Fibroblast of skin of right quadriceps (primary cell): ENCODE results near the gene PTPRE.

Source experiments
- DNase-seq: peaks from one replicate; pipeline ENCODE4 v3.0.0-alpha.2; 2013

The PTPRE gene

GRCh38 chr10:127906548-127907377 lies at the start of gene PTPRE:
TSS of gene PTPRE (plus strand) at chr10:127907103. CDS start at chr10:128040882, 133,779 bp downstream.
- DNase-seq, result peak; percentile 32

- DNase-seq, result no peak
These were observed 46.3 kb upstream of the PTPRE start for GRCh38 chr10:127860592-127860991.

GRCh38 chr10:127863231-127863825 lies 43.6 kb upstream of the PTPRE start:
- no peak for DNase-seq

DNA sequence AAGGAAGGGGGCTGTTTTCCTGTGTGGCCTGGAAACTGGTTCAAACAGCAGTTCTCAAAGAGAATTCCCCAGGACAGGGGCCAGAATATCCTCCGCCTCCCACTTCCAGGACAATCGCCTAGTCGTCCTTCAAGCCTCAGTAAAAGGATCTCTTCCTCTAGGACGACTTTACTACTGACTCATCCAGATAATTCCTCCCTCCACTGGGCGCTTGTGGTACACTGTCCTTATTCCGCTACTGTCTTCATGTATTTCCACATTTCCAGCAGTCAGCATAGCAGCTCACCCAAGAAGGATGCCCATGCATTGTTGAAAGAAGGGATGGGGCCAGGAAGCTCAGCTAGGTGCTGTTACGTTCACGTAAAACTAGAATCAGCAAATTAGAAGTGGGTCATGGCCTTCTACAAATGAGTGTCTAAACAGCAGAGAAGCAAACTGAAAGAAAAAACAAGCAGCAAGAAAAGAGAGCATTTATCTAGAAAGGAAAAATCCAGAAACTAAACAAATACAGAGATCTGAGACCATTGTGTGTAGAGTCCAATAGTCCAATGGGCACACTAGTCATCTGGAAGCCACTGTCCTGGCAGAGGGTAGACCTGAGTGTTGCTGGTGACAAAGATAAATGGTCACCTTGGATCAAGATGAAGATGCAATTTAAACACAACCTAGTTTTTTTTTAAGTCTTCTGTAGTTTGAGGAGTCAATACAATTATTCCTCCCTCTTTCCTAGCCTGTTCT lies 40.5 kb upstream of the PTPRE start:
- no peak for DNase-seq

DNA sequence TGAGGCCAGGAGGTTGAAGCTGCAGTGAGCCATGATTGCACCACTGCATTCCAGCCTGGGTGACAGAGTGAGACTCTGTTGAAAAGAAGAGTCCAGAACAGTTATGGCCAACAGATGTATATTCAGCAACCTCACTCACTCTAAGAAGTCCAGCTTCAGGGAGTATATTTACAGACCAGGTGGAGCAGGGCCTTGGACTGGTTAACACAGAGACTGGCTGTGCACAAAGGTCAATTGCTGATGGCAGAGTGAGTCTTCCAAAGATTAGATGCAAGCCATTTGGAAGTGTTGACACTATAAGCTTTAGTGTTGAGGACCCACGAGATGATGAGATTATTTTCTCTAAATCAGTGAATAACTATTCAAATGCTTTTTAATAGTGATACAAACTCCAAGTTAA lies 39.1 kb upstream of the PTPRE start:
- no peak for DNase-seq

GRCh38 chr10:127869329-127869728 lies 37.6 kb upstream of the PTPRE start:
- no peak for DNase-seq

- DNase-seq, result no peak
These were observed 35.3 kb upstream of the PTPRE start for GRCh38 chr10:127871631-127872010.

DNA sequence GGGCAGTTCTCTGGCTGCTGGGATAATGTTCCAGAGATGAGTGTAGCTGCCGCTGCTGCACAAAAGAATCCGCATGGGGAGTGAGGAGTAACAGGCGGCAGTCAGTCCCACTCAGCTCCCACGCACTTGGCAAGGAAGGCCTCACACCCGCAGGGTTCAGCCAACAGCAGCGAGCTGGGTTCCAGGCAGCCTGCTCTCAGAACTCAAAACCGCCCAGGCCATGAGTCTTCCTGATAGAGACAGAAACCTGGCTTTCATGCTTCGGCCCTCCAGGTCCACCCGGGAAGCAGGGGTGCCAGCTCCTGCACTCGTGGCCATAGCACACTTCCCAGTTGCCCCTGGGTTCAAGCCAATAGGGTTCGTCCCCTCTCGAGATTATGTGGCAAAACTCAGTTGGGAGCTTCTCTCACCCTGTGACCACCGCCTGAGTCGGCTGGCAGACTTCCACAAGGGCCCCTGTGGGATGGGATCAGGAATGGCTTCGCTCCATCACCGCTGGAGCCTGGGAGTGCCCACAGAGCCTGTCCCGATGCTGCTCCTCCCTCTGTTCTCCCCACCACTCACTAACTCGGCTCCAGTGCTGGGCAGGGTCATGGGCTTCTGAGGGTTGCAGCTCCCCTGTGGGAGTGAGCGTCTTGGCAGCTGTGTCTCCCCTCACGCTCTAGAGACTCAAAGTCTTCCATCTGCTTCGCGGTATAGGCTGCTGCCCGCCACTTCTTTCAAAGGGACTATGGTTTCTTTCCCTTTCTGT lies 34.7 kb upstream of the PTPRE start:
- DNase-seq, result no peak

- DNase-seq, result no peak
These were observed 33.9 kb upstream of the PTPRE start for GRCh38 chr10:127872871-127873600.

- DNase-seq, result no peak
These were observed 32.9 kb upstream of the PTPRE start for GRCh38 chr10:127873901-127874470.

GRCh38 chr10:127874671-127875448 lies 32.0 kb upstream of the PTPRE start:
- no peak for DNase-seq

DNA sequence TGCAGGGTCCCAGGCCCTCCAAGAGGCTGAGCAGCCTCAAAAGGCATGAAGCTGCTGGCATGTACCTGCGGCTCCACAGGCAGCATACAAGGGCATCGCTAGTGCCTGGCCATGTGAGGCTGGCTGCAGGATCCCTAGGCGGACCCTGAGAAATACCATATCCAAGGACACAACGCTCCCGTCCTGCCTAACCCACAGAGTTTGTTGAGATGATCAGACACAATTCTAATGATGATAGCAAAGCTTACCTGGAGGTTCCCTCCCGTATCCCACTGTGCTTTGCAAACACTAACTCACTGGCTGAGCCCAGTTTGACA lies 31.5 kb upstream of the PTPRE start:
- DNase-seq, result no peak

GRCh38 chr10:127875916-127876315 lies 31.0 kb upstream of the PTPRE start:
- DNase-seq, result no peak

- no peak for DNase-seq
These were observed 29.8 kb upstream of the PTPRE start for GRCh38 chr10:127877116-127877515.

GRCh38 chr10:127877699-127878098 lies 29.2 kb upstream of the PTPRE start:
- DNase-seq, result no peak

DNA sequence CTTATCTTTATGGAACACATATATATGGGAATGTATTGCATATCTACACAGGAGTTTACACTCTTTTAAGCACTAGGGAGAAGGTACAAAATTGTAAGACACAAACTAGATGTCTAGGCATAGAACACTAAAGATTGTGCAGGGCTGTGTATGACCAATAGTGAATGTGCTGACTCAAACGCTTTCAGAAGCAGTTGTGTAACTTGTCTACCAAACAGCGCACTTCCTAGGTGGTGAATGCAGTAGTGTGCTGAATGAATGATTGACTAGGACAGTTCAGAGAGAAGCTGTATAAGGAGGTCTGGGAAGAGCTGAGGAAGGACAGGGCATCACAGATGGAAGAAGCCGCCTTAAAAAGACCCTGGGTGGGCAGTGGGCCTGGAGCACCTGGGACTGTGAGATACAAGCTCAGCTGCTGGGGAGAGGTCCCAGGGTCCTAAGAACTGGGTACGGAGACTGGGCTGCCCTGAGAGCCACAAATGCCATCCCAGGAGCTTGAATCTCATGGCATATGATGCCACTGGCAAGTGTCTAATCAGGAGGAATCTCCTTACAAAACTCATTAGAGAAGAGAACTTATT lies 28.3 kb upstream of the PTPRE start:
- DNase-seq, result no peak

DNA sequence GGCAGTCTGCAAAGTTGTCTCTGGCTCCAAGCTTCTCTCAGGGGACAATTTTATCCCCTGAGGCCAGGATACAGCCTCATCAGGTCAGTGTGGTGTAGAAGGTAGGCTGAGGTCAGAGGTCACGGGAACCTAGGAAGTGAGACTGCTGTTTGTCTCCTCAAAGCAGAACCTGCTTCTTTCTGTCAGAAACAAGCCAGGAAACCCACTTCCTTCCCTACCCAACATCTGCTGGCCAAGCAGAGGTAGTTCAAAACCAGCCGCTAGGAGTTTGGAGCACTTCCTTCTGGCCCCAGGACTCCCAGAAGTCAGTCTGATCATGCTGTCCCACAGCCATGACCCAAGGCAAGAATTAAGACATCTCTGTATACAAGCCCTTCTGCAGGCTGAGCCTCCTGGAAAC lies 26.3 kb upstream of the PTPRE start:
- no peak for DNase-seq

- no peak for DNase-seq
These were observed 25.6 kb upstream of the PTPRE start for GRCh38 chr10:127881262-127881661.

DNA sequence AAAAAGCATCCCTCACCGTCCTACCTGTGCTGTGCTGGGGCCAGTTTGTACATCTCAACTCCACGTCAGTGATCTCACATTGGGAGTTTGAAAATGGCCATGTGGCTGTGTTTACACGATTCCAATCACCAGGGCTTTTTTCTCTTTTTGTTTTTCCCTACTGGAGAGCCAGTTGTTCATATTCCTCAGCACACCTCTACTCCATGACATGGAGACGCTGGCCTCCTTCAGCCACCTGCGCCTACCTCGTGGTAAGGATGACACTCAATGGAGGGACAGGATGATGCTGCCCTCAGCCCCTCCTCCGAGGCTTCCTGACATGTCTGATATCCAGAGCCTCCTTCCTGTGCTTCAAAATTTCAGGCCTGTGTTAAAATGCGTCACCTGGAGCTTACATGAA lies 24.5 kb upstream of the PTPRE start:
- DNase-seq, result no peak

DNA sequence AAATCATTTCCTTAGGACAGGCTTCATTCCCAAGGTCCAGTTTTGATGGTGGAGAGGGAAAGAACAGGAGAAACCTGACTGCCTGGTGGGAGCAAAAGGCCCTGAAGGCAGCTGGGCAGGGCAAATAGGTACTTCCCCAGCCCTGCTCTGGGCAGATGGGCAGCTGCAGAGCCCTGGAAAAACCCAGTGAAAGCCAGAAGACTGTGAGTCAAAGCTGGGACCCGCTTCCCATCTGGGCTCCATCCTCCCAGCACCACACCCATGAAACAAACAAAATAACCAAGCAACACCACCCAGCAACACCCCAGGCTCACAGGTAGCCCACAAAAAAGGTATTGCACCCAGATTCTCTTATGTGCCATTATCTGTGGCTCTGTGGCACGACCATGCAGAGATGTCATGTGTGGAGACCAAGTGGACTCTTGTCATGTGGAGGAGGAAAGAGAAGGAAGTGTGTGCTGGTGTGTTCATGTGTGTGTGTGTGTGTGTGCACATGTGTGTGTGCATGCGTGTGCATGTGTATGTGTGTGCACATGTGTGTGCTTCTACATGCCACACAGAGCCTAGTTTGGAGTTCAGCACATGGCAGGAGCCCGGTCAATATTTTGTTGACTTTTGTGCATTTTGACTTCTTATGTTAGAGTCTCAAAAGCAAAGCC lies 24.0 kb upstream of the PTPRE start:
- no peak for DNase-seq

DNA sequence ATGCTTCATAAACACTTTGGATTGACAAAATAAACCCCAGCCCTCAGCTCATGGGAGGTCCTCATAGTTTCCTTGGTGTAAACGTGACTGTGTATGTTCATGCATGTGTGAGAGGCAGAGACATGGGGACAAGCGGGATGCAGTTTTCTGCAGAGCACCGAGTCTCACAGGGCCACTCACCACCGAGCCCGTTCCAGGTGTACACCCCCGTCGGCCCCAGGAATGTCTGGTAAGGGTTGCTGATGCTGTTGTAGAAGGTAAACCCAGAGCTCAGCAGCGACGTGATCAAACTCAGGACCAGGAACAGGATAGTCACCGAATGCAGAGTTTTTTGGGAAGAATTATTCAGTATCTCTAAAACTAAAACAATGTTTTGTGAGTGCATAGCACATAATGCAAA lies 23.4 kb upstream of the PTPRE start:
- DNase-seq, result no peak
